ENCODE data around the gene KRTAP4-6.
"Not testable (repeated sequence)": the region's sequence is repeated elsewhere in the genome, so short reads cannot be mapped to it uniquely, and the experiment has no call there.

DNA sequence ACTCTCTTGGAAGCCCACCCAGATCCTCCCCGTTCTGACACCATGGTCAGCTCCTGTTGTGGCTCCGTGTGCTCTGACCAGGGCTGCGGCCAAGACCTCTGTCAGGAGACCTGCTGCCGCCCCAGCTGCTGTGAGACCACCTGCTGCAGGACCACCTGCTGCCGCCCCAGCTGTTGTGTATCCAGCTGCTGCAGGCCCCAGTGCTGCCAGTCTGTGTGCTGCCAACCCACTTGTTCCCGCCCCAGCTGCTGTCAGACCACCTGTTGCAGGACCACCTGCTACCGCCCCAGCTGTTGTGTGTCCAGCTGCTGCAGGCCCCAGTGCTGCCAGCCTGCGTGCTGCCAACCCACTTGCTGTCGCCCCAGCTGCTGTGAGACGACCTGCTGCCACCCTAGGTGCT, 35.0 kb downstream of the KRTAP4-6 start, which contains the start of gene KRTAP4-9:
- not testable (repeated sequence) for TF ChIP-seq POLR2A (IDR thresholded peaks at IDR 0.05)
- TF ChIP-seq, protein P1, sequence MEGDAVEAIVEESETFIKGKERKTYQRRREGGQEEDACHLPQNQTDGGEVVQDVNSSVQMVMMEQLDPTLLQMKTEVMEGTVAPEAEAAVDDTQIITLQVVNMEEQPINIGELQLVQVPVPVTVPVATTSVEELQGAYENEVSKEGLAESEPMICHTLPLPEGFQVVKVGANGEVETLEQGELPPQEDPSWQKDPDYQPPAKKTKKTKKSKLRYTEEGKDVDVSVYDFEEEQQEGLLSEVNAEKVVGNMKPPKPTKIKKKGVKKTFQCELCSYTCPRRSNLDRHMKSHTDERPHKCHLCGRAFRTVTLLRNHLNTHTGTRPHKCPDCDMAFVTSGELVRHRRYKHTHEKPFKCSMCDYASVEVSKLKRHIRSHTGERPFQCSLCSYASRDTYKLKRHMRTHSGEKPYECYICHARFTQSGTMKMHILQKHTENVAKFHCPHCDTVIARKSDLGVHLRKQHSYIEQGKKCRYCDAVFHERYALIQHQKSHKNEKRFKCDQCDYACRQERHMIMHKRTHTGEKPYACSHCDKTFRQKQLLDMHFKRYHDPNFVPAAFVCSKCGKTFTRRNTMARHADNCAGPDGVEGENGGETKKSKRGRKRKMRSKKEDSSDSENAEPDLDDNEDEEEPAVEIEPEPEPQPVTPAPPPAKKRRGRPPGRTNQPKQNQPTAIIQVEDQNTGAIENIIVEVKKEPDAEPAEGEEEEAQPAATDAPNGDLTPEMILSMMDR (IDR thresholded peaks at IDR 0.05): not testable (repeated sequence)

Data from uterus (tissue), 2 donors.